WERI-Rb-1 (cell line): Measurements from ENCODE around the gene TUBA3C.

Source experiments
- DNase-seq: peaks from one replicate; pipeline ENCODE4 v3.0.0-alpha.2; 2020
- H3K27ac ChIP-seq: fragments of 250-450 bp; sonication (Bioruptor Pico); 2 replicates; pipeline ENCODE4 v1.5.1; 2020; ENCODE audit warnings: mild to moderate bottlenecking, moderate library complexity
- H3K27me3 ChIP-seq: fragments of 250-450 bp; sonication (Bioruptor Pico); 2 replicates; pipeline ENCODE4 v1.5.1; 2021; ENCODE audit warnings: mild to moderate bottlenecking, low read depth, moderate library complexity; ENCODE audit not compliant: insufficient read depth, severe bottlenecking
- H3K36me3 ChIP-seq: fragments of 250-450 bp; sonication (Bioruptor Pico); 2 replicates; pipeline ENCODE4 v1.5.1; 2020; ENCODE audit warnings: mild to moderate bottlenecking, moderate library complexity
- H3K4me3 ChIP-seq: 2 replicates; pipeline ENCODE4 v1.5.1; 2011; ENCODE audit warnings: low read depth, mild to moderate bottlenecking, control low read depth, low read length
- H3K9me3 ChIP-seq: fragments of 250-450 bp; sonication (Bioruptor Pico); 2 replicates; pipeline ENCODE4 v1.5.1; 2021; ENCODE audit warnings: mild to moderate bottlenecking, moderate library complexity; ENCODE audit not compliant: severe bottlenecking
- TF ChIP-seq, protein P1 (sequence below): IDR thresholded peaks from 2 replicates; pipeline ENCODE4 v1.5.1; 2011; ENCODE audit warnings: low read depth, mild to moderate bottlenecking, control low read depth, inconsistent platforms, low read length

Gene TUBA3C

DNA sequence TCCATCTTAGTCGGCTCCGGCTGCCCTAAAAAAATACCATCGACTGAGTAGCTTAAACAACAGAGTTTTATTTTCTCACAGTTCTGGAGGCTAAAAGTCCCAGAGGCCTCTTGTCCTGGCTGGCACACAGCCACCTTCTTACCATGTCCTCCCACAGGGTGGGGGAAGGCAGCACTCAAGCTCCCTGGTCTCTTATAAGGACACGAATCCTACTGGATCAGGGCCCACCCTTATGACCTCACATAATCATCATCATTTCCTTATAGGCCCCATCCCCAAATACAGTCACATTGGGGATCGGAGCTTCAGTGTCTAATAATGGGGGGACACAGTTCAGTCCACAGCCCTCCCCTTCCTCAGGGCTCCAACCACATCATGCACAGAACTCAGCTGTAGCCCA is 2.6 kb upstream of the TUBA3C start:
- H3K27ac ChIP-seq: no peak overlapping the region
- H3K9me3 ChIP-seq: peaks cover 8% of the 10 kb centered on the region
- TF ChIP-seq, protein P1, sequence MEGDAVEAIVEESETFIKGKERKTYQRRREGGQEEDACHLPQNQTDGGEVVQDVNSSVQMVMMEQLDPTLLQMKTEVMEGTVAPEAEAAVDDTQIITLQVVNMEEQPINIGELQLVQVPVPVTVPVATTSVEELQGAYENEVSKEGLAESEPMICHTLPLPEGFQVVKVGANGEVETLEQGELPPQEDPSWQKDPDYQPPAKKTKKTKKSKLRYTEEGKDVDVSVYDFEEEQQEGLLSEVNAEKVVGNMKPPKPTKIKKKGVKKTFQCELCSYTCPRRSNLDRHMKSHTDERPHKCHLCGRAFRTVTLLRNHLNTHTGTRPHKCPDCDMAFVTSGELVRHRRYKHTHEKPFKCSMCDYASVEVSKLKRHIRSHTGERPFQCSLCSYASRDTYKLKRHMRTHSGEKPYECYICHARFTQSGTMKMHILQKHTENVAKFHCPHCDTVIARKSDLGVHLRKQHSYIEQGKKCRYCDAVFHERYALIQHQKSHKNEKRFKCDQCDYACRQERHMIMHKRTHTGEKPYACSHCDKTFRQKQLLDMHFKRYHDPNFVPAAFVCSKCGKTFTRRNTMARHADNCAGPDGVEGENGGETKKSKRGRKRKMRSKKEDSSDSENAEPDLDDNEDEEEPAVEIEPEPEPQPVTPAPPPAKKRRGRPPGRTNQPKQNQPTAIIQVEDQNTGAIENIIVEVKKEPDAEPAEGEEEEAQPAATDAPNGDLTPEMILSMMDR: no peak
- no peak overlapping the region for H3K4me3 ChIP-seq
- DNase-seq: no peak
- no peaks in the 10 kb centered on the region for H3K36me3 ChIP-seq
- peaks cover 87% of the 10 kb centered on the region for H3K27me3 ChIP-seq

DNA sequence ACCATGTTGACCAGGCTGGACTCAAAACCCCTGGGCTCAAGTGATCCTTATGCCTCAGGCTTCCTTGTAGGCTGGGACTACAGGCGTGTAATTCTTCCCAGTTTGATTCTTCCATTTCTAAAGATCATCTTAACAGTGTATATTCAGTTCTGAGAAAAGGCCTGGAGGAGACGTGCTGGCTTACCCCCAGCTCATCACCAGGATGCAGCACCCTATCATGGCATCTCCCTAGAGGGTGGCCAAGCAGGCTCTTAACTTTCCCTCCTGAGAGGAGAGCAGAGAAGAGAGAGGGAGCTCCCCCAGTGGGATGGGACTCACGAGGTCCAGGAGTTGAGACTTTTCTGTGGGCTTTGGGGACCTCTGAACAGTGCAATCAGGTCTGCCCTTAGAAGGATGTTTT is 2.1 kb upstream of the TUBA3C start:
- H3K9me3 ChIP-seq: peaks cover 8% of the 10 kb centered on the region
- no peak for DNase-seq
- peaks cover 92% of the 10 kb centered on the region for H3K27me3 ChIP-seq

DNA sequence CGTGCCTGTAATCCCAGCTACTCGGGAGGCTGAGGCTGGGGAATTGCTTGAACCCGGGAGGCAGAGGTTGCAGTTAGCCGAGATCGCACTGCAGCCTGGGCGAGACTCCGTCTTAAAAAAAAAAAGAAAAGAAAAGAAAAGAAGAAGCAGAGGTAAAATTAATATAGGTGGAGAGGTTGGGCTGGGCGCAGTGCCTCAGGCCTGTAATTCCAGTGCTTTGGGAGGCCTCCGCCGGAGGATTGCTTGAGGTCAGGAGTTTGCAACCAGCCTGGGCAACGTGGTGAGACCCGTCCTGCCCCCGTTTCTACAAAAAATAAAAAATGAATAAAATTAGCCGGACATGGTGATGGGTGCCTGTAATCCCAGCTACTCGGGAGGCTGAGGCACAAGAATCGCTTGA is 912 bp upstream of the TUBA3C start:
- Histone ChIP-seq H3K36me3 (no peaks in the 10 kb centered on the region), H3K27me3 (peaks cover 96% of the 10 kb centered on the region), H3K27ac (no peak overlapping the region), H3K4me3 (no peak overlapping the region), H3K9me3 (peaks cover 10% of the 10 kb centered on the region)
- TF ChIP-seq, protein P1: no peak
- no peak for DNase-seq

More for the DNA sequence above, 2.1 kb upstream of the TUBA3C start:
- Histone ChIP-seq H3K4me3 (no peak overlapping the region), H3K36me3 (no peaks in the 10 kb centered on the region), H3K27ac (no peak overlapping the region)
- TF ChIP-seq, protein P1: no peak

DNA sequence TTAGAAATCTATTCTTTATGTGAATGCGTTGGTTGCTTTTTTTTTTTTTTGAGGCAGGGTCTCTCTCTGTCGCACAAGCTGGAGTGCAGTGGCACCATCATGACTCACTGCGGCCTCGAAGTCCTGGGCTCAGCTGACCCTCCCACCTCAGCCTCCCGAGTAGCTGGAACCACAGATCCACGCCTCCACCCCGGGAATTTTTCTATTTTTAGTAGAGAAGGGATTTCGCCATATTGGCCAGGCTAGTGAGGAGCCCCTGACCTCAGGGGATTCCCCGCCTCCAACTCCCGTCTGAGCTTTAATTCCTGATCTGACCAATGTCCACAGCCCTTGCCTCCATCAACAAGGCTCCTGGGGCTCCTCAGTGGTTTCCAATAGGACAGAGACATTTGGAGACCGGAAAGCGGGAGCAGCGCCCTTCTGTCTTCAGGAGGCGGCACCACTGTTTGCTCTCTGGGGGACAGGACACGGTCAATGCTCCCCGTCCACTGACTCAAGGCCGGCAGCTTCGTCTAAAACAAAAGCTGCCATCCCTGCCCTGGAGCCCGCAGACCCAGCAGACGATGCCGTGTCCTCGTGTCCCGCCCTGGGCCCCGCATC is 503 bp downstream of the TUBA3C start:
- Histone ChIP-seq H3K27me3 (peaks cover 91% of the 10 kb centered on the region), H3K27ac (no peak overlapping the region), H3K36me3 (no peaks in the 10 kb centered on the region), H3K4me3 (no peak overlapping the region), H3K9me3 (peaks cover 13% of the 10 kb centered on the region)
- no peak for DNase-seq
- TF ChIP-seq, protein P1: no peak

DNA sequence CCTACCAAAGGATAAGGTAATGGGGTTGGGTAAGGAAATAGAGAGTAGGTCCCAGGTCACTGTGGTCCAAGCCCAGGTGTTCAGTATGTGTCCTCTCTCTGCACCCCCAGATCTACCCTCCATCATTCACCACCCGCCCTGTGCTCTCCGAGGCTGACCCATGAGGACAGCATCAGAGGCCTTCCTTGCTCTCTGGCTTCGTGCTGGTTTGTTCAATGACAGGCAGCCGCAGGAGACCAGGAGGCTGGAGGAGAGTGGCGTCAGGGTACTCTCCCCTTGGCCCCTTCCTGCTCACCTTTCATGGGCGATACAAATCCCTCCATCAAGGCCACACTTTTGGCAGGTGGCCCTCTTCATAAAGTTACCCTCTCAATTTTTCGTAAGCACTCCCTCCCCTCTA is 1.7 kb downstream of the TUBA3C start:
- peaks cover 91% of the 10 kb centered on the region for H3K27me3 ChIP-seq
- peaks cover 15% of the 10 kb centered on the region for H3K9me3 ChIP-seq
- TF ChIP-seq, protein P1: no peak
- H3K27ac ChIP-seq: no peak overlapping the region
- DNase-seq: no peak
- no peaks in the 10 kb centered on the region for H3K36me3 ChIP-seq
- no peak overlapping the region for H3K4me3 ChIP-seq
